Measurements from ENCODE around the gene RYR1. TPM values are rescaled to one million over a fixed set of nuclear protein-coding genes. Genes with fewer than 3 reads are reported as not detected.

RYR1 gene
- total RNA-seq, 1 donor from 2014 or later: 0.32 TPM

GRCh38 chr19:38485541-38486285, 52.2 kb downstream of the RYR1 start:
- no peaks in the 10 kb centered on the region for H3K4me1 Mint-ChIP-seq (ENCODE audit: low read depth)
- H3K9me3 Mint-ChIP-seq (ENCODE audit: low read depth): peaks cover 18% of the 10 kb centered on the region
- peaks cover under 1% of the 10 kb centered on the region for H3K36me3 Mint-ChIP-seq (ENCODE audit: low read depth)
- DNase-seq (ENCODE audit: low spot score): no peak
- no peak overlapping the region for H3K27ac Mint-ChIP-seq (ENCODE audit: unreplicated experiment)
- no peak overlapping the region for H3K4me3 Mint-ChIP-seq (ENCODE audit: unreplicated experiment)
- H3K27me3 Mint-ChIP-seq (ENCODE audit: low read depth): peaks cover 28% of the 10 kb centered on the region
- TF ChIP-seq, protein P1, sequence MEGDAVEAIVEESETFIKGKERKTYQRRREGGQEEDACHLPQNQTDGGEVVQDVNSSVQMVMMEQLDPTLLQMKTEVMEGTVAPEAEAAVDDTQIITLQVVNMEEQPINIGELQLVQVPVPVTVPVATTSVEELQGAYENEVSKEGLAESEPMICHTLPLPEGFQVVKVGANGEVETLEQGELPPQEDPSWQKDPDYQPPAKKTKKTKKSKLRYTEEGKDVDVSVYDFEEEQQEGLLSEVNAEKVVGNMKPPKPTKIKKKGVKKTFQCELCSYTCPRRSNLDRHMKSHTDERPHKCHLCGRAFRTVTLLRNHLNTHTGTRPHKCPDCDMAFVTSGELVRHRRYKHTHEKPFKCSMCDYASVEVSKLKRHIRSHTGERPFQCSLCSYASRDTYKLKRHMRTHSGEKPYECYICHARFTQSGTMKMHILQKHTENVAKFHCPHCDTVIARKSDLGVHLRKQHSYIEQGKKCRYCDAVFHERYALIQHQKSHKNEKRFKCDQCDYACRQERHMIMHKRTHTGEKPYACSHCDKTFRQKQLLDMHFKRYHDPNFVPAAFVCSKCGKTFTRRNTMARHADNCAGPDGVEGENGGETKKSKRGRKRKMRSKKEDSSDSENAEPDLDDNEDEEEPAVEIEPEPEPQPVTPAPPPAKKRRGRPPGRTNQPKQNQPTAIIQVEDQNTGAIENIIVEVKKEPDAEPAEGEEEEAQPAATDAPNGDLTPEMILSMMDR (IDR thresholded peaks at IDR 0.05): no peak

- DNase-seq (ENCODE audit: low spot score): no peak
Observed at GRCh38 chr19:38486731-38487336, 53.3 kb downstream of the RYR1 start.

GRCh38 chr19:38488096-38488495, 54.6 kb downstream of the RYR1 start:
- Mint-ChIP-seq H3K9me3 (ENCODE audit: low read depth) (peaks cover 21% of the 10 kb centered on the region), H3K27ac (ENCODE audit: unreplicated experiment) (no peak overlapping the region), H3K27me3 (ENCODE audit: low read depth) (peaks cover 31% of the 10 kb centered on the region), H3K4me1 (ENCODE audit: low read depth) (no peaks in the 10 kb centered on the region), H3K36me3 (ENCODE audit: low read depth) (peaks cover 3% of the 10 kb centered on the region), H3K4me3 (ENCODE audit: unreplicated experiment) (no peak overlapping the region)
- no peak for DNase-seq (ENCODE audit: low spot score)
- TF ChIP-seq, protein P1 (IDR thresholded peaks at IDR 0.05): no peak

More at GRCh38 chr19:38486731-38487336, 53.3 kb downstream of the RYR1 start:
- peaks cover 21% of the 10 kb centered on the region for H3K9me3 Mint-ChIP-seq (ENCODE audit: low read depth)
- peaks cover 3% of the 10 kb centered on the region for H3K36me3 Mint-ChIP-seq (ENCODE audit: low read depth)
- H3K4me1 Mint-ChIP-seq (ENCODE audit: low read depth): no peaks in the 10 kb centered on the region
- TF ChIP-seq, protein P1 (IDR thresholded peaks at IDR 0.05): no peak
- peaks cover 31% of the 10 kb centered on the region for H3K27me3 Mint-ChIP-seq (ENCODE audit: low read depth)
- no peak overlapping the region for H3K4me3 Mint-ChIP-seq (ENCODE audit: unreplicated experiment)
- no peak overlapping the region for H3K27ac Mint-ChIP-seq (ENCODE audit: unreplicated experiment)

- Mint-ChIP-seq H3K27me3 (ENCODE audit: low read depth) (peaks cover 31% of the 10 kb centered on the region), H3K4me3 (ENCODE audit: unreplicated experiment) (no peak overlapping the region), H3K36me3 (ENCODE audit: low read depth) (peaks cover 3% of the 10 kb centered on the region), H3K27ac (ENCODE audit: unreplicated experiment) (no peak overlapping the region), H3K4me1 (ENCODE audit: low read depth) (no peaks in the 10 kb centered on the region), H3K9me3 (ENCODE audit: low read depth) (peaks cover 21% of the 10 kb centered on the region)
- TF ChIP-seq, protein P1 (IDR thresholded peaks at IDR 0.05): no peak
- no peak for DNase-seq (ENCODE audit: low spot score)
Observed at GRCh38 chr19:38488776-38489481, 55.4 kb downstream of the RYR1 start.

- Mint-ChIP-seq H3K36me3 (ENCODE audit: low read depth) (peaks cover 3% of the 10 kb centered on the region), H3K4me3 (ENCODE audit: unreplicated experiment) (no peak overlapping the region), H3K27me3 (ENCODE audit: low read depth) (peaks cover 27% of the 10 kb centered on the region), H3K27ac (ENCODE audit: unreplicated experiment) (no peak overlapping the region), H3K9me3 (ENCODE audit: low read depth) (peaks cover 21% of the 10 kb centered on the region), H3K4me1 (ENCODE audit: low read depth) (no peaks in the 10 kb centered on the region)
- TF ChIP-seq, protein P1 (IDR thresholded peaks at IDR 0.05): no peak
- no peak for DNase-seq (ENCODE audit: low spot score)
Observed at GRCh38 chr19:38490861-38491260, 57.4 kb downstream of the RYR1 start.
